WTC11 (cell line): ENCODE measurements around the gene OR2L8. TPM values are rescaled to one million over a fixed set of nuclear protein-coding genes. Genes with fewer than 3 reads are reported as not detected.
A peak's percentile ranks its signal among the peaks of the same experiment; 100 is the strongest.
"Not testable (repeated sequence)": the region's sequence is repeated elsewhere in the genome, so short reads cannot be mapped to it uniquely, and the experiment has no call there.

Experiments
- ATAC-seq: fragments of 200-7000 bp; cut with Tn5 transposase; 2 replicates; pipeline ENCODE4 v1.10.0; 2021; ENCODE audit warnings: mild to moderate bottlenecking, moderate library complexity
- CTCF ChIA-PET: fragments of 300-600 bp; sonication (Branson Sonifier 250); formaldehyde crosslinking; loops from one replicate; lab custom pipeline; 2021; ENCODE audit warnings: antibody characterized with exemption; lab: Charles Lee
- POLR2A ChIA-PET: fragments of 350-600 bp; sonication (Branson Sonifier 250); formaldehyde crosslinking; loops from one replicate; lab custom pipeline; 2021; ENCODE audit warnings: antibody characterized with exemption; lab: Charles Lee
- DNase-seq: peaks from one replicate; pipeline ENCODE4 v3.0.0; 2021; ENCODE audit warnings: low spot score
- H3K27ac Mint-ChIP-seq: 2 replicates; pipeline ENCODE4 v1.8.0; 2021; ENCODE audit warnings: mixed read lengths
- H3K27me3 Mint-ChIP-seq: 2 replicates; pipeline ENCODE4 v1.8.0; 2021; ENCODE audit warnings: low read depth, mild to moderate bottlenecking, moderate library complexity, mixed read lengths
- H3K36me3 Mint-ChIP-seq: 2 replicates; pipeline ENCODE4 v1.8.0; 2021; ENCODE audit warnings: mixed read lengths
- H3K4me1 Mint-ChIP-seq: 2 replicates; pipeline ENCODE4 v1.8.0; 2022; ENCODE audit warnings: mixed read lengths
- H3K4me3 Mint-ChIP-seq: 2 replicates; pipeline ENCODE4 v1.8.0; 2021; ENCODE audit warnings: mild to moderate bottlenecking, moderate library complexity, mixed read lengths
- H3K9me3 Mint-ChIP-seq: 2 replicates; pipeline ENCODE4 v1.8.0; 2021; ENCODE audit warnings: mixed read lengths
- CBFB ChIP-seq: sonication (generic); formaldehyde crosslinking; IDR thresholded peaks from 2 replicates; pipeline ENCODE4 v1.8.1; 2022; ENCODE audit warnings: mild to moderate bottlenecking, low read depth, missing genetic modification reagents
- GABPB1 ChIP-seq: sonication (generic); formaldehyde crosslinking; IDR thresholded peaks from 2 replicates; pipeline ENCODE4 v1.8.1; 2023; ENCODE audit warnings: mild to moderate bottlenecking, missing genetic modification reagents
- HMGA2 ChIP-seq: fragments of 250-450 bp; sonication (Bioruptor Pico); IDR thresholded peaks from 2 replicates; pipeline ENCODE4 v1.4.0; 2021; ENCODE audit warnings: mild to moderate bottlenecking, moderate library complexity
- JUN ChIP-seq: sonication (generic); formaldehyde crosslinking; IDR thresholded peaks from 2 replicates; pipeline ENCODE4 v1.8.0; 2023; ENCODE audit warnings: mild to moderate bottlenecking, missing genetic modification reagents
- RELA ChIP-seq: sonication (generic); formaldehyde crosslinking; IDR thresholded peaks from 2 replicates; pipeline ENCODE4 v1.8.1; 2022; ENCODE audit warnings: missing genetic modification reagents, mild to moderate bottlenecking, borderline replicate concordance
- SMAD4 ChIP-seq: sonication (generic); formaldehyde crosslinking; IDR thresholded peaks from 2 replicates; pipeline ENCODE4 v1.8.0; 2022; ENCODE audit warnings: mild to moderate bottlenecking, missing genetic modification reagents
- TEAD1 ChIP-seq: sonication (generic); formaldehyde crosslinking; IDR thresholded peaks from 2 replicates; pipeline ENCODE4 v1.8.0; 2022; ENCODE audit warnings: mild to moderate bottlenecking, missing genetic modification reagents
- TP53 ChIP-seq: sonication (generic); formaldehyde crosslinking; IDR thresholded peaks from 2 replicates; pipeline ENCODE4 v1.8.1; 2023; ENCODE audit warnings: mild to moderate bottlenecking, missing genetic modification reagents
- ZNF263 ChIP-seq: sonication (generic); formaldehyde crosslinking; IDR thresholded peaks from 2 replicates; pipeline ENCODE4 v1.8.1; 2022; ENCODE audit warnings: low read depth, mild to moderate bottlenecking, moderate library complexity, missing genetic modification reagents
- total RNA-seq: library from RNA; stranded (reverse); gene quantifications from 3 replicates; pipeline ENCODE4 v1.2.3, GENCODE V29; 2021
- TF ChIP-seq, protein P1 (sequence below): fragments of 200-600 bp; IDR thresholded peaks from 2 replicates; pipeline ENCODE4 v1.8.0; 2022; ENCODE audit warnings: antibody characterized with exemption
- TF ChIP-seq, protein P2 (sequence below): sonication (generic); formaldehyde crosslinking; IDR thresholded peaks from 2 replicates; pipeline ENCODE4 v1.8.1; 2023; ENCODE audit warnings: mild to moderate bottlenecking, moderate library complexity, missing genetic modification reagents
- TF ChIP-seq, protein P3 (sequence below): sonication (generic); formaldehyde crosslinking; IDR thresholded peaks from 2 replicates; pipeline ENCODE4 v1.8.0; 2022; ENCODE audit warnings: mild to moderate bottlenecking, missing genetic modification reagents
- TF ChIP-seq, protein P4 (sequence below): sonication (generic); formaldehyde crosslinking; IDR thresholded peaks from 2 replicates; pipeline ENCODE4 v1.8.0; 2023; ENCODE audit warnings: missing genetic modification reagents
- TF ChIP-seq, protein P5 (sequence below): sonication (generic); formaldehyde crosslinking; IDR thresholded peaks from 2 replicates; pipeline ENCODE4 v1.8.1; 2022; ENCODE audit warnings: low read depth, mild to moderate bottlenecking, moderate library complexity, missing genetic modification reagents, borderline replicate concordance
- TF ChIP-seq, protein P6 (sequence below): fragments of 250-450 bp; sonication (Bioruptor Pico); IDR thresholded peaks from 2 replicates; pipeline ENCODE4 v1.9.0; 2021; ENCODE audit warnings: mild to moderate bottlenecking, borderline replicate concordance

OR2L8 gene
- total RNA-seq, 1 experiment from 2014 or later, result not detected

DNA sequence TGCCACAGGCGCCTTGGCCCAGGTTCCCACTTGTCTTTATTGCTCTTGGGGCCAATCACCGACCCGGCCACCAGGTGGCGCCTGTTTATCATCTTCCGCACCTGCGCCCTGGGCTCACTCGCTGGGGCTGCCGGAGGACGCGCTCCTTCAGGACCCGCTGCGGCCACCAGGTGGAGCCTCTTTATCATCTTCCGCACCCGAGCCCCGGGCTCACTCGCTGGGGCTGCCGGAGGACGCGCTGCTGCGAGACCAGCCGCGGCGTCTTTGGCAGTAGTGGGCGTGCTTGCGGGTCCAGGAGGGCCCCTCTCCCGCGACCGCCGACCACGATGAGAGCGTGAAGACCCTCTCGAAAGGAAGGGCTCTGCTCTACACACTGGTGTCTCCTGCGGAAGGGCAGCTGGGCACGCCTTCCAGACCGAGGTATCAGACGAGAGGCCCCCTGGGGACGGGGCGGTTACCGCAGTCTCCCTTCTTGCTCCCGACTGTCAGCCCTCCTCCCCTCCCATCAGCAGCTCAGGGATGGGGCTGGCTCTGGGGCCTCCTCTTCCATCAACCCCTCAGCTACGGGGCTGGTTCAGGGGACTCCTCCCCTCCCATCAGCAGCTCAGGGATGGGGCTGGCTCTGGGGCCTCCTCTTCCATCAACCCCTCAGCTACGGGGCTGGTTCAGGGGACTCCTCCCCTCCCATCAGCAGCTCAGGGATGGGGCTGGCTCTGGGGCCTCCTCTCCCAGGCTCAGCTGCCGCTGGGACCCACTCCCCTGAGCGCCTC lies 11.5 kb upstream of the OR2L8 start:
- H3K27me3 Mint-ChIP-seq, H3K27ac Mint-ChIP-seq, H3K4me1 Mint-ChIP-seq: not testable (repeated sequence)
- ChIA-PET POLR2A (interaction anchor here (0.6 kb wide), 1 partner anchor 430 kb away, joined by 4 read pairs; no protein-coding TSS in a partner anchor), CTCF (interaction anchor here (0.7 to 1.1 kb wide), 3 partner anchors 31 to 870 kb away, joined by 3 to 4 read pairs (median 3); partner anchors contain the start of gene TRIM58)
- peak overlapping the region; percentile 53 for H3K4me3 Mint-ChIP-seq
- TF ChIP-seq, protein P1, sequence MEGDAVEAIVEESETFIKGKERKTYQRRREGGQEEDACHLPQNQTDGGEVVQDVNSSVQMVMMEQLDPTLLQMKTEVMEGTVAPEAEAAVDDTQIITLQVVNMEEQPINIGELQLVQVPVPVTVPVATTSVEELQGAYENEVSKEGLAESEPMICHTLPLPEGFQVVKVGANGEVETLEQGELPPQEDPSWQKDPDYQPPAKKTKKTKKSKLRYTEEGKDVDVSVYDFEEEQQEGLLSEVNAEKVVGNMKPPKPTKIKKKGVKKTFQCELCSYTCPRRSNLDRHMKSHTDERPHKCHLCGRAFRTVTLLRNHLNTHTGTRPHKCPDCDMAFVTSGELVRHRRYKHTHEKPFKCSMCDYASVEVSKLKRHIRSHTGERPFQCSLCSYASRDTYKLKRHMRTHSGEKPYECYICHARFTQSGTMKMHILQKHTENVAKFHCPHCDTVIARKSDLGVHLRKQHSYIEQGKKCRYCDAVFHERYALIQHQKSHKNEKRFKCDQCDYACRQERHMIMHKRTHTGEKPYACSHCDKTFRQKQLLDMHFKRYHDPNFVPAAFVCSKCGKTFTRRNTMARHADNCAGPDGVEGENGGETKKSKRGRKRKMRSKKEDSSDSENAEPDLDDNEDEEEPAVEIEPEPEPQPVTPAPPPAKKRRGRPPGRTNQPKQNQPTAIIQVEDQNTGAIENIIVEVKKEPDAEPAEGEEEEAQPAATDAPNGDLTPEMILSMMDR, result peak; percentile 99
- TF ChIP-seq, protein P2, sequence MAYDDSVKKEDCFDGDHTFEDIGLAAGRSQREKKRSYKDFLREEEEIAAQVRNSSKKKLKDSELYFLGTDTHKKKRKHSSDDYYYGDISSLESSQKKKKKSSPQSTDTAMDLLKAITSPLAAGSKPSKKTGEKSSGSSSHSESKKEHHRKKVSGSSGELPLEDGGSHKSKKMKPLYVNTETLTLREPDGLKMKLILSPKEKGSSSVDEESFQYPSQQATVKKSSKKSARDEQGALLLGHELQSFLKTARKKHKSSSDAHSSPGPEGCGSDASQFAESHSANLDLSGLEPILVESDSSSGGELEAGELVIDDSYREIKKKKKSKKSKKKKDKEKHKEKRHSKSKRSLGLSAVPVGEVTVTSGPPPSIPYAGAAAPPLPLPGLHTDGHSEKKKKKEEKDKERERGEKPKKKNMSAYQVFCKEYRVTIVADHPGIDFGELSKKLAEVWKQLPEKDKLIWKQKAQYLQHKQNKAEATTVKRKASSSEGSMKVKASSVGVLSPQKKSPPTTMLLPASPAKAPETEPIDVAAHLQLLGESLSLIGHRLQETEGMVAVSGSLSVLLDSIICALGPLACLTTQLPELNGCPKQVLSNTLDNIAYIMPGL (CRISPR knock-in tag), result peak; percentile 69; the same call in 1 of the 2 replicates
- peak; percentile 49; the same call in 1 of the 2 replicates for TF ChIP-seq TEAD1 (CRISPR knock-in tag)
- TF ChIP-seq, protein P3, sequence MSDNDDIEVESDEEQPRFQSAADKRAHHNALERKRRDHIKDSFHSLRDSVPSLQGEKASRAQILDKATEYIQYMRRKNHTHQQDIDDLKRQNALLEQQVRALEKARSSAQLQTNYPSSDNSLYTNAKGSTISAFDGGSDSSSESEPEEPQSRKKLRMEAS (CRISPR knock-in tag), result 0 out of 2 replicates have a peak, but pooled peaks have one; percentile 31
- peak; percentile 95 for DNase-seq
- peaks cover 35% of the 10 kb centered on the region for H3K36me3 Mint-ChIP-seq
- peaks cover 59% of the 10 kb centered on the region for H3K9me3 Mint-ChIP-seq
- peak; percentile 99 for ATAC-seq

DNA sequence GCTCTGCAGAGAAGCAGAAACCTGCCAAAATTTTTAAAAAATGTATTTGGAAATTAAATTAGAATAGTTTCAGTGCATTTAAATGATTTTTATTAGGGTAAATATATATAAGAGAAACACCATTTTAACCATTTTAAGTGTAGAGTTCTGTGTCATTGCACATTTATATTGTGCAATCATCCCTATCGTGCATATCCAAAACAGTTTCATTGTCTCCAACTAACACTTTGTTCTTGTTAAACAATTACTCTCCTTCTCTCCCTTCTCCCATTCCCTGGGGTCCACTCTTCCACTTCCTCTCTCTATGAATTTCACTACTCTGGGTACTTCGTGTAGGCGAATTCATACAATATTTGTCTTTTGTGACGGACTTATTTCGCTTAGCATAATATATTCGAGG lies 6.0 kb upstream of the OR2L8 start:
- Mint-ChIP-seq H3K27ac (no peak overlapping the region), H3K4me1 (no peaks in the 10 kb centered on the region), H3K4me3 (no peak overlapping the region), H3K36me3 (peaks cover 41% of the 10 kb centered on the region), H3K27me3 (peaks cover 3% of the 10 kb centered on the region), H3K9me3 (peaks cover 67% of the 10 kb centered on the region)
- DNase-seq, result no peak
- ChIA-PET POLR2A (no interaction called here), CTCF (no interaction called here)
- ATAC-seq, result no peak
- TF ChIP-seq RELA (CRISPR knock-in tag) (no peak), GABPB1 (CRISPR knock-in tag) (no peak), SMAD4 (CRISPR knock-in tag) (no peak), JUN (CRISPR knock-in tag) (no peak)
- TF ChIP-seq, protein P4, sequence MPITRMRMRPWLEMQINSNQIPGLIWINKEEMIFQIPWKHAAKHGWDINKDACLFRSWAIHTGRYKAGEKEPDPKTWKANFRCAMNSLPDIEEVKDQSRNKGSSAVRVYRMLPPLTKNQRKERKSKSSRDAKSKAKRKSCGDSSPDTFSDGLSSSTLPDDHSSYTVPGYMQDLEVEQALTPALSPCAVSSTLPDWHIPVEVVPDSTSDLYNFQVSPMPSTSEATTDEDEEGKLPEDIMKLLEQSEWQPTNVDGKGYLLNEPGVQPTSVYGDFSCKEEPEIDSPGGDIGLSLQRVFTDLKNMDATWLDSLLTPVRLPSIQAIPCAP, result no peak
- TF ChIP-seq, protein P5, sequence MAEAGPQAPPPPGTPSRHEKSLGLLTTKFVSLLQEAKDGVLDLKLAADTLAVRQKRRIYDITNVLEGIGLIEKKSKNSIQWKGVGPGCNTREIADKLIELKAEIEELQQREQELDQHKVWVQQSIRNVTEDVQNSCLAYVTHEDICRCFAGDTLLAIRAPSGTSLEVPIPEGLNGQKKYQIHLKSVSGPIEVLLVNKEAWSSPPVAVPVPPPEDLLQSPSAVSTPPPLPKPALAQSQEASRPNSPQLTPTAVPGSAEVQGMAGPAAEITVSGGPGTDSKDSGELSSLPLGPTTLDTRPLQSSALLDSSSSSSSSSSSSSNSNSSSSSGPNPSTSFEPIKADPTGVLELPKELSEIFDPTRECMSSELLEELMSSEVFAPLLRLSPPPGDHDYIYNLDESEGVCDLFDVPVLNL (CRISPR knock-in tag), result no peak

DNA sequence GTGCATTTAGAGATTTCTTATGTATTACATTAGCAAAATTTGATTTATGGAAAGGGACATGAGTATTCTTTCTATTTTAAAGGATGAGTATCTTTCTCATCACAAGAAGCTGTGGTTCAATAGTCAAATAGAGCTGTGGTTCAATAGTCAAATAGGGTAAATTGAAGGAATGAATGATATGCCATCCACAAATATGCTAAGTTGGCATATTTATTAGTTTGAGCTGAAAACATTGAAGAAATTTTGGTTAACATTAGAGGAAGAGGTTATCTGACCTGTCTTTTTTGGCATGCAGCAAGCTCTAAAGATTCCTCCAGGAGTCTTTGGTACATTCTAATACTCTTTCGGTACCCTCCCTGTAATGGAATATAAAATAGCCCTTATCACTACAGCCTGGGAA lies 4.8 kb downstream of the OR2L8 start:
- ATAC-seq (no peak), DNase-seq (no peak)
- Mint-ChIP-seq H3K4me3 (no peak overlapping the region), H3K4me1 (no peaks in the 10 kb centered on the region), H3K27me3 (peaks cover 9% of the 10 kb centered on the region; the same call in 1 of the 2 replicates), H3K9me3 (peaks cover 66% of the 10 kb centered on the region), H3K36me3 (peaks cover 51% of the 10 kb centered on the region), H3K27ac (no peak overlapping the region)
- TF ChIP-seq ZNF263 (CRISPR knock-in tag) (no peak), TEAD1 (CRISPR knock-in tag) (no peak), HMGA2 (CRISPR knock-in tag) (no peak), CBFB (CRISPR knock-in tag) (no peak), TP53 (CRISPR knock-in tag) (no peak)
- TF ChIP-seq, protein P6, sequence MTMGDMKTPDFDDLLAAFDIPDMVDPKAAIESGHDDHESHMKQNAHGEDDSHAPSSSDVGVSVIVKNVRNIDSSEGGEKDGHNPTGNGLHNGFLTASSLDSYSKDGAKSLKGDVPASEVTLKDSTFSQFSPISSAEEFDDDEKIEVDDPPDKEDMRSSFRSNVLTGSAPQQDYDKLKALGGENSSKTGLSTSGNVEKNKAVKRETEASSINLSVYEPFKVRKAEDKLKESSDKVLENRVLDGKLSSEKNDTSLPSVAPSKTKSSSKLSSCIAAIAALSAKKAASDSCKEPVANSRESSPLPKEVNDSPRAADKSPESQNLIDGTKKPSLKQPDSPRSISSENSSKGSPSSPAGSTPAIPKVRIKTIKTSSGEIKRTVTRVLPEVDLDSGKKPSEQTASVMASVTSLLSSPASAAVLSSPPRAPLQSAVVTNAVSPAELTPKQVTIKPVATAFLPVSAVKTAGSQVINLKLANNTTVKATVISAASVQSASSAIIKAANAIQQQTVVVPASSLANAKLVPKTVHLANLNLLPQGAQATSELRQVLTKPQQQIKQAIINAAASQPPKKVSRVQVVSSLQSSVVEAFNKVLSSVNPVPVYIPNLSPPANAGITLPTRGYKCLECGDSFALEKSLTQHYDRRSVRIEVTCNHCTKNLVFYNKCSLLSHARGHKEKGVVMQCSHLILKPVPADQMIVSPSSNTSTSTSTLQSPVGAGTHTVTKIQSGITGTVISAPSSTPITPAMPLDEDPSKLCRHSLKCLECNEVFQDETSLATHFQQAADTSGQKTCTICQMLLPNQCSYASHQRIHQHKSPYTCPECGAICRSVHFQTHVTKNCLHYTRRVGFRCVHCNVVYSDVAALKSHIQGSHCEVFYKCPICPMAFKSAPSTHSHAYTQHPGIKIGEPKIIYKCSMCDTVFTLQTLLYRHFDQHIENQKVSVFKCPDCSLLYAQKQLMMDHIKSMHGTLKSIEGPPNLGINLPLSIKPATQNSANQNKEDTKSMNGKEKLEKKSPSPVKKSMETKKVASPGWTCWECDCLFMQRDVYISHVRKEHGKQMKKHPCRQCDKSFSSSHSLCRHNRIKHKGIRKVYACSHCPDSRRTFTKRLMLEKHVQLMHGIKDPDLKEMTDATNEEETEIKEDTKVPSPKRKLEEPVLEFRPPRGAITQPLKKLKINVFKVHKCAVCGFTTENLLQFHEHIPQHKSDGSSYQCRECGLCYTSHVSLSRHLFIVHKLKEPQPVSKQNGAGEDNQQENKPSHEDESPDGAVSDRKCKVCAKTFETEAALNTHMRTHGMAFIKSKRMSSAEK, result no peak
- TF ChIP-seq, protein P2 (CRISPR knock-in tag), result no peak
- ChIA-PET CTCF (no interaction called here), POLR2A (no interaction called here)
